Hindlimb muscle (tissue), 1 donor: ENCODE results near the gene CCBE1. TPM values are rescaled to one million over a fixed set of nuclear protein-coding genes. Genes with fewer than 3 reads are reported as not detected.

Experiments used
- DNase-seq: peaks from one replicate; pipeline ENCODE4 v3.0.0-alpha.2; 2013
- polyA plus RNA-seq: library from polyadenylated mRNA; unstranded; fragments of 120-200 nt; gene quantifications from one replicate; pipeline ENCODE4 v1.2.1, GENCODE V29; 2013; ENCODE audit not compliant: insufficient read length

Gene CCBE1
- polyA plus RNA-seq, 1 donor = 2.0 TPM

DNA sequence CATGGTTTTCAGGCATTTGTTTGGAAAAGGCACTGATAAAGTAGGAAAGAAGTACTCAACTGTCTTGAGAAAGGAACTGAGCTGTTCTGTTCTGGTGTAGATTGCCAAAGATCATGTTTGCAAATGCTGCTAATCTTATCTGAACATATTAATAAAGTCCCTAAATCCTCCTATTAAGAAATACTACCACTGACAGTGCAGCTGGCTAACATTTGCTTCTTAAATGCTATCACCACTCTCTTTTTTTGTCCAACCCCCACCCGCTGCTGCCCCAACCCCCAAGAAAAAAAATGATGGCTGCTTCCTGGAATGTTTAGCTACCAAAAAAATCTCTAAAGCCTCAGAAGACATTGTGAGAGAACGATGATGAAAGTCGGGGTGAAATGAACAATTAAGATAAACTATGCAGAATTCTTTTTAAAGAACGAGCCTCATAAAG is 130.7 kb downstream of the CCBE1 start:
- no peak for DNase-seq

DNA sequence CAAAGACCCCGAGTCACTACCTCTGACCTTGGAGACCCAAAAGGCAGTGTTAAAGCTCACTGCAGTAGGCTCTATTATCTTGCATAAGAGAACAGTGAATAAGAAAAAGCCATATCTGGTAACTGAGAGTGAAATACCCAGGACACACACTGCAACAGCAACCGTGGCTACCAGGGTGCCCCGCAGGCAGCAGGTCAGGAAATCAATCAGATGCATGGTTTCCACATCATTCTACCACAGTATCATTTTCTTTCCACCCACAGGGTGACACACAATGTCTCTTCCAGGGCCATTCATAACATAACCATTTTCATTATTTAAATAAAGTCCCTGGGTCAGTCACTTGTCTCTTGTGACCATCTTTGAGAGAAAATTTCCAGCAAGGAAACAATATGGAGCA is 131.3 kb downstream of the CCBE1 start:
- DNase-seq = no peak

DNA sequence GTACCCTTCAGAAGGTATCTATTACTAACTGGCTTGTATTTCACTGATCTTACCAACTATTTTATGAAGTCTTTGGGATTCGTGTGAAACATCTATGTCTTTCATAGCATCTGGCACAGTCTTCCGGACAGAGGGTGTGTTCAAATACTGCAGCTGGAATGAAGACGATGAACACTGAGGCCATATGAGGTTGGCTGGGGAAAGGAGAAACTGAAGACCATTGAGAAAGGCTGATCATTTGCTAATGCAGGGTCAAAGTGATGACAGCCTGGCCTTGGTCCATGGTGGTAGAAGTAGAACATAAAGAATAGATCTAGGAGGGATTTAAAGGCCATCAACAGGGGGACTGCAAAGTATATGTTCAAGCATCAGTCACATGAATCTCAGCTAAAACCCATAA is 132.7 kb downstream of the CCBE1 start:
- no peak for DNase-seq

DNA sequence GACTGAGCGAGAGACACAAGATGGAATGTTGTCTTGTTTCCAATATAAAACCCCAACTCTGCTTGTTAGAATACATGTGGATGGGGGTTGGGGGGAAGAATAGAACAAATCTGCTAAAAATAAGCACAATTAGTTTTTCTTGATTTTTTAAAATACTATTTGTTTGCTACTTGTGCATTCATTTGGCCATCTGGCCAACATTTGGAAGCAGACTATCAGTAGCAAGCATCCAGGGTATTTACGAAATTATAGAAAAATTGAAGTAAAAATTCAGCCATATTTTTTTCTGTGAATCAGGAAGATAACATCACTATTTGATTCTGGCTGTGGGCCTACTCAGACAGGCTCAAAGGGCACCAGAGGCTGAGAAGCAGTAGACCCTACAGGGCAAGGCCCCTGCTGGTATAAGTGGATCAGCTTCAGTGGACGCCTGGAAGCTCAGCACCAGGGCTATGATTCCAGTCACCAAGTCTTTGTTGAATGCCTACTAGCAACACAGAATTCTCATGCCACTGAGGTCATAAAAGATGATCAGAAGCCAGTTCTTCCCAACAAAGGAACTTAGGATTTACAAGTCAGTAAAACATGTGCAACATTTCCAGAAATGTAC is 133.9 kb downstream of the CCBE1 start:
- DNase-seq = no peak

DNA sequence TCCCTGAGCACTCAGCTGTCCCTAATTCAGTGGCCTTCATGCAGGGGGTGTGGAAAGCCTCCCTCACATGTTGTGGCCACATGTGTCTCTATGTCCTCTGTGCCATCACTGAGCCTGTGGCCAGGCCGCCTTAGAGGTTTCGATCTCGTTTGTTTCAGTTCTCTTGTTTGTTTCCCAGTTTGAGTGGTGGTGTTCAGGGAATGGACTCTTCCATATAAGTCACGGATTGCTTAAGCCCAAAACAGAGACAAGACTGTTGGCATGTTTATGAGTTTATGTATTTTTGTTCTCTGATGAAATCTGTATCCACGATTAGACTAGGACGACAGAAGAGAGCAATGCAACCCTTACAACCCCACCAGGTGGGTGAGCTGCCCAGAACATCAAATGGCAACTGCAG is 134.5 kb downstream of the CCBE1 start:
- DNase-seq = no peak

DNA sequence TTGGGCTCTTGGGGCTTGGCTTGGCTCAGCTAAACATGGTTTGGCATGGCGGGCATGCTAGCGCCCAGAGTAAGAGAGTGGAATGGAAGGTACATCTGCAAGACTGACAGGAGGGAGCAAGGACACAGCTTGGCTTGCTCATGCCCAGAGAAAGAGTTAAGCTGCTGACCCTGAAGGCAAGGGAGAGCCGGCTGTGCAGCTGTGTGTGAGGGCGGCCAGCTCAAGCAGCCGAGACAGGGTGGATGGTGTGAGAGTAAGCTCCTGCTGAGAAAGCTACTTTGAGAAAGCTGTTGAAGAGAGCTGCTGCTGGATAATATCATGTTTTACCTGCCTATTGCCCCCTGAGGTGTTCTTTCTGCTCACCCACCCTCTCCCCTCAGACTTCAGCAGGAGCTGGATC is 135.6 kb downstream of the CCBE1 start:
- no peak for DNase-seq

DNA sequence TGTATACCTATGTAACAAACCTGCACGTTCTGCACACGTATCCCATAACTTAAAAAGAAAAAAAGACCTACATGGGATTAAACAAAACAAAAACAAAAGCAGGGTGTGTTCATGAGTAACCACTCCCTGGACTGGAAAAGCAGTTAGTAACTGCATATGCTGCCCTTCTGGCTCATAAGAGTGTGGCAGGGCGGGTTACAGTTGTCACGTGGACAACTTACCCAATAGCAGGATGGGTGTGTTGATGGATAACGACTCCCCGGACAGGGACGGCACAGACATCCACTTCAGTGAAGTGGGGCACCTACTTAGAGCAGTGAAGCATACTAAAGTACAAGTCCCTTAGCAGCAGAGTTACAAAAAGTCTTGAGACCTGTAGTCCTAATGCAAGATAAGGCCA is 136.7 kb downstream of the CCBE1 start:
- no peak for DNase-seq

DNA sequence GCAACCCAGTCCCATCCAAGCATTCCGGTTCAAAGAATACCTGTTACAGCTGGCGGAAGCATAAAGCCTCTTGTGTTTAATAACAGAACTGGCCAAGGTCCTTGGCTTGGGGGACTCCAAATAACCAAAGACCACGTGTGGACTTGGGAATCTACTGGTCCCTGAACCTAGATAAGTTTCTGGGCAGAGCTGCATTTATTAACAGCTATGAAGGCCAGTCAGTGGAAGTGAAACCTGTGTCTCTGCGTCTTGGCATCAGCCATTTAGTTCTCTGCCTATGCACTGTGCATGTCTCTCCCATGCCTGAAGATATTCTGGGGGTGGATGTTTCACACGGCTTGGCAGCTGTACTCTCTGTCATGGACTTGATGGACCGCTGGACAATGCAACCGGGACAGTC is 137.7 kb downstream of the CCBE1 start:
- DNase-seq = no peak

DNA sequence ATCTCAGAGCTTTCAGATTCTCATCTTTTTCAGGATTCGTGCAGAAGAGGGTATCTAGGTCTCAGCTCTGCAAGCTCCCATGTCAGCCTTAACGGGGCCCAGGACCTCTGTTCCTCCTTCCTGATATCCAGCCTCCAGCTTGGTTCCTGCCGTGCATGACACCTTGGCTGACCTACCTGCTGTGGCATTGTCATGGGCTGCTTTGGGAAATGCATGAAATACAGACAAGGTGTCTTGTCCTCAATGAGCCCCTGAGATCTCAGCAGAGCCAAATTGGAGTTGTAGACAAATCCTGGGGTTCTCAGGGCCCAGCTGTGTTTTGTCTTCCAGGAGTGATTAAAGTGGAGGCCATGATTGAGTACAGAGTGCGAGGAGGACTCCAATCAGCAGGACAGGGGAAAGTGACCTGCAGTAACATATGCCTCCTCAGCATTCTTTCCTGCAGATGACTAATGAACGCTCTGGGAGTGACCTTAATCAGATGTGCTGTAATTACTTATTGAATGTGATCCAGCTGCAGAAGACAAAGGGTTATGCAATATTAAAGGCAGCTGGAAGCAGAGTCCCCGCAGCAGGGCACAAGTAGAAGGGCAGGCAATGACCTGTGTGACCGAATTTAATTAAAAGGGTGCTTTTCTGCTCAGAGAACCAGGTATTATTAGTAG is 141.1 kb downstream of the CCBE1 start:
- no peak for DNase-seq

DNA sequence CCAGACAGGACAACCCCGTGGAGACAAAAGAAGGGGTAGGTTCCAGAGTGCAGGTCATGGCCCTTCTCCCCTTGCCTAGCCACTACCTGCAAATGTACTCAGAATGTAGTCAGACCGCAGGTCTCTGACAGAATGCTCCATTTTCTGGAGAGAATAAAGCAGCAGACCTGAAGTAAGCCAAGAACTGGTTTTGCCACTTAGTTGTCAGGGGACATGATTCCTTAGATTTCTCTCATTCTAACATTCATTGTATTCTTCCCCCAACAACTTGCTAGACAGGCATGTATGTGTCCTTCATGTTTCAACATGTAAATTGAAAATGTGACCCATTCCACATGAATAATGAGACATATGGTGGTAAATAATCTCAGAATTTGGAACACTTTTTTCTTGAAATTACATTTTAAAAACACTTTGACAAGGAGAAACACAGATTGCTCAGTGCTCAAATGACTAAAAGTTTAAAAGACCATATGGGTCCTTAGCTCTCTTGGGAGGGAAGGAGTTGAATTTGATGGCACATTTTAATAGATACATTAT is 142.4 kb downstream of the CCBE1 start:
- DNase-seq = no peak

DNA sequence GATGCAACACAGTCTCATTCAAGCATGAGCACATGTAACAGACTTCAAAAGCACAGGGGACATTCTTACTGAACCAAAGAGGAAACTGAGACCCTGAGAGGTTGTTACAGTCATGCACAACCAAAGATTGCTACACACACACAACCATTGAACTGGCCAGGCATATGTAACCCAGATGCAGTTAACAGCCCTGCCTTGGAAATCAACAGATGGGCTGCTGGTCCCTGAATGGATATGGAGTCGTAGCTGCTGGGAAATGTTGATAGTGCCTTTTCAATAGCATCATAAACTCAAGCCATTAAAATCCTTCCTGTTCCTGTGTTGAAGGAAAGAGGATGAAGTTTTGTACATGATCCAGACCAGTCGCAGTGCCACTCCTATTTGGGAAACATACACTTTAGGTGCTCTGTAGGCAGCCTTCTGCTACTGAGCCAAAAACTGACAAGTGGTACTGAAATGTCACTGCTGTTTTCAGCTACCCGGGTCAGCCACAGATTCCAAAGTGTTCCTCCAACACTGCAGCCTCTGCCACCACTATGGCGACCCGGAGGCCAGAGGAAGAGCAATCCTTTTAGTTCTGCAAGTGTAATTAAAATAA is 143.9 kb downstream of the CCBE1 start:
- no peak for DNase-seq

DNA sequence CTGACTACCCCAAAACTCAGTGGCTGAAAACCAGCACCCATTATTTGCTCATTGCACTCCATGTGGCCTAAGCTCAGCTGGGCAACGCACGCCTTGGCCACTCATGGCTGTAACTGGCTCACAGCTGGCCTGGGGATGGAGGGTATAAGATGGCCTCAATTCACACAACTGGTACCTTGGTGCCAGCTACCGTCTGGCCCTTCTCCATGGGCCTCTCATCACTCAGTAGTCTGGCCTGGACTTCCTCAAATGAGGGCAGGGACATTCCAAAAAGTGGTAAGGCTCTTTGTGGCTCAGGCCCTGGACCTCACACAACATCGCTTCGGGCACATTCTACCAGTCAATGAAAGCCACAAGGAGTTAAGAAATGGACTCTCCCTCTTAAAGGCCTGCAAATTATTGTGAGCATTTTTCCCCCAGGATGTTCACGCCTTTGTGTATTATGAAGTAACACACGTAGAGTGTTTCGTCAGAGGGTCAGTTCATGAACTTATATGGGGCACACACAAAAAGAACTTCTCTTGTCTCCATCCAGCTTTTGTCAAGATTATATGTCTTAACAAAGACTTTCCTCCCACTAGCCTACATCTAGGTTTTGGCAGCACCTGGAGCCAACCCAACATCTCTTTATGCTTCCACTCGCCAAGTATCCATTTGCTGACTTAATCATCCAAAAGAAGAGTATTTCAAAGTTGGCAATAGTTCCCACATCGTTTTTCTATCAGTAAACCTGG is 145.2 kb downstream of the CCBE1 start:
- DNase-seq = no peak

DNA sequence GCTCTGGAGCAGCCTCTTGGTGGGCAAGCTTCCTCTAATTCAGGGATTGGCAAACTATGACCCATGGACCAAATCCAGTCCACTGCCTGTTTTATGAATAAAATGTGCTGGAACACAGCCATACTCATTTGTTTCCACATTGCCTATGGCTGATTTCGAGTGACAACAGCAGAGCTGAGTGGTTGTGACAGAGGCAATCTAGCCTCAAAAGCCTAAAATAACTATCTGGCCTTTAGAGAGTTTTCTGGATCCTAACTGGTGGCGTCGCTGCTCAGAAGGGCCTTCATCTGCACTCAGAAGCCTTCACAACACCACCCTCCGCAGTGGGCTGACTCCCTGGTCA is 147.1 kb downstream of the CCBE1 start:
- no peak for DNase-seq

DNA sequence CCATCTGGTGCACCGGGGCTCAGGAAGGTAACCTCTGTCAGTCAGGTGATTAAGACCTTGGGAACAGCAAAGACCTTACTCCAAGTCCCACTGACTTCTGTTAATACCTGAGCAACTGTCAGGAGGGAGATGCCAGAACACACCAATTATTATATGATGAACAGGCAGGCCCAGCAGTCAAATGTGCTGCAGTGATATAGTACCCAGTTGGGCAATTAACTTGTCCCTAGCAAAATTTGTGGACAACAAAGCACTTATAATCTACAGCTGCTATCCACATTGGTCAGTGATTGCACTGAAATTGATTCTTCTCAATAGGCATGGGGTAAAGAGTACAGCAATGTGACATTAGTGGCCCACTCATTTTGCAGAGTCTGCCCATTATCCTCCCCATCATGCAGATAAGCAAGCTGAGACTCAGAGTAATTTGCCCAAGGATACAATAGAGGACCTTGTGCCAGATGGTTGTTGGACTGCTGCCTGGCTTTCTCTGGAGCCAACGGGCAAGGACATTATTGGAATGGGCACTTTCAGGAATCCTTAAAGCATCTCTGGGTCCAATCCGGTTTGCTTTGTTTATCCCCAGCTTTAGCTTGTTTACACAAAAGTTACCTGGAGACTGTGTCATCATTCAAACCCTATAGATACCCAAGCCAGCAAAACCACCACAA is 147.6 kb downstream of the CCBE1 start:
- no peak for DNase-seq

DNA sequence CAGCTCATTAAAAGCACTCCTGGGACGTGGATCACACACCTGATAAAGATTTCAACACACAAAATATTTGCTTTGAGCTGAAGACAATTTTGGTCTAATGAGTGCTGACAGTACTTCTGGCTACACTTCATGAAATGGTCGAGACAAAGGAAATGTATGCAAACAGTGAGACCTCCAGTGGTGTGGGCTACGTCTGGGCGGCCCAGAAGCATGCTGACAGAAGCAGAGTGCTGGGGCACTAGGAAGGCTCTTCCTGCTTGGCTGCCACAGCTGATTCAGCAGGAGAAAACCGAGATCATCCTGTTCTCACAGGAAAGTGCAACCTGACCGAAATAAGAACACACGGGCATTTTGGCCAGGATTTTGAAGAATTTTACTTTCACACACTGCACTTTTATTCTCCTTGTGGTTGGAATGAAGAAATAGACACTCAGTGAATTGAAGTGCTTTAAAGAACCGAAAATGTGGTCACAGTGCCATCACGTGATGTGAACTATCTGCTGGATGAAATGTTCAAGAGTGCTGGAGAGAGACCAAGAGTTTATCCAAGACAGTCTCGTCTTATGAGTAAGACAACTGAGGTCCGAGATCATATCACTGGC is 149.5 kb downstream of the CCBE1 start:
- DNase-seq = no peak

DNA sequence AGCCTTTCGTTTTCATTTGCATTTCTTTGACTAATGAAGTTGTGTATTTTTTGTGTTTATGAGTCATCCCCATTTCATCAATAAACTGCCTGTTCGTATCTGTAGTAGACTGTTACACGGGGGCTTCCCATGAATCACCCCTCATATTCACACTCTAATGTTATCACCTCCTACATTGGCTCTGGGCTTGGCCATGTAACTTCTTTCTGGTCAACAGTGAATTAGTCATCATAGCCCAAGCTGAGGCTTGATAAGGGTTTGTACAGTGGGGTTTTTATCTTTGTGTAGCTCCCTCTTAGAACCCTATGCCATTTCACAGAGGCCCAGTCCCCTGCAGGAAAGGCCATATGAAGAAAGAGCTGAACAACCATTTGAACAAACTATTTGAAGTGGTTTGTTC is 151.0 kb downstream of the CCBE1 start:
- DNase-seq = no peak

DNA sequence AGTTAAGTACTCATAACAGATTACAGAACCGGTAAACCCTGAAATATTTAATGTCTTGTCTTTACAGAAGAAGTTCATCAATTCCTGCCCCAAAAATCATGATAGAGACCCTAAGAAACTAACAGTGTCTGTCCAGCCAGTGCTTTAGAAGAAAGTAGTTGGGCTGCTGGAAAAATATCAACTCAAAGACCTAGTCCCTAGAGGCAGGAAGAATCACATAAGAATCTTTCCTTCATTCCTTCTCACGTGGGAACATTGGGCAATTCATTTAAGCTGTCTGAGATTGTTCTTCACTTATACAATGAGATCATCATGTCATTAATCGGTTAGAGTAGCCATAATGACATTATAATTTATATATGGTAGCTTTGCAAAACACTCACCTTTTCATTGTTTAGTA is 156.4 kb downstream of the CCBE1 start:
- DNase-seq = no peak

DNA sequence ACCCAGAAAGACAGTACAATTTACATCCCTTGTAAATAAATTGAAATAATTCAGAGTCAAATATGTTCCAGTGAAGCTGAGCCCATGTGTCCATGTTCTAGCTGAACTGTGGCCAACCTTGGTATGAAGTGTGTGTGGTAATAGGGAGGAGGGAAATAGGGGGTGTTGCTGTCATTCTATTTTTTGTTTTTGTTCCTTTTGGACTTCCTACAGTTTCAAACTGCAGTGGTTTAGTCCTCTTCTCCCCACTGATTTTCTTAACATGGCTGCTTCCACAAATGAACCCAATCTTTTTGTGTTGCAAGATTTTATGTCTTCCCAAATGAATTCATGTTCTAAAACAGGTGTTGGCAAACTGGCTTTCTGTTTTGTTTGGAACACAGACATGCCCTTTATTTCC is 156.9 kb downstream of the CCBE1 start:
- no peak for DNase-seq

DNA sequence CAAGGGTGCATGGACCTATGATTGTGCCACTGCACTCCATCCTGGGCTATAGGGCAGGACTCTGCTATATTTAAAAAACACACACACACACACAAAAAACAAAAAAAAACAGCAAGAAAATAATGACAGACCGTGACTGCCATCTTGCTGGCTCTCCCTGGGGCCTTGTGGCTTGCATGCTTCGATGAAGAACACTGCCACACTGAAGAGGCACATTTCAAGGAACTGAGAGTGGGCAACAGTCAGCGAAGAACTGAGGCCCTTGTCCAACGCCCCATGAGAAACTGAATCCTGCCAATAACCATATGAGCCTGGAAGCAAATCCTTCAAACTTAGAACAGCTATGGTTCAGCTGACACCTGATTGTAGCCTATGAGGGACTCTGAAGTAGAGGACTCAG is 158.1 kb downstream of the CCBE1 start:
- DNase-seq = no peak

DNA sequence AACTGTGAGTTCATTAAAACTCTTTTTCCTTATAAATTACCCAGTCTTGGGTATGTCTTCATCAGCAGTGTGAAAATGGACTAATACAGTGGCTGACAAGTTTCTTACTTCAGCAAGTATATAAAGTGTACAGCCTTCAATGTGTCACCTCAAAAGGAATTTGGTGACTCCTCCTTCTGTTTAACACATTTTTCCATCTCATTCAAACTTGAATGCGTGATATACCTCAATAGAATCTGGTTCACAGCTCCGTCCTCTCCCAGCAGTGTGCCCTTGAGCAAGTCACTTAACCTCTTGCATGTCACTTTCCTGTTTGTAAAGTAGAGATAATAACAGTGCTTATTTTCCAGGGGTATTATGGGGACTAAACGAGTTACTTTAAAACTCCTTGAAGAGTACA is 159.6 kb downstream of the CCBE1 start:
- DNase-seq = no peak

DNA sequence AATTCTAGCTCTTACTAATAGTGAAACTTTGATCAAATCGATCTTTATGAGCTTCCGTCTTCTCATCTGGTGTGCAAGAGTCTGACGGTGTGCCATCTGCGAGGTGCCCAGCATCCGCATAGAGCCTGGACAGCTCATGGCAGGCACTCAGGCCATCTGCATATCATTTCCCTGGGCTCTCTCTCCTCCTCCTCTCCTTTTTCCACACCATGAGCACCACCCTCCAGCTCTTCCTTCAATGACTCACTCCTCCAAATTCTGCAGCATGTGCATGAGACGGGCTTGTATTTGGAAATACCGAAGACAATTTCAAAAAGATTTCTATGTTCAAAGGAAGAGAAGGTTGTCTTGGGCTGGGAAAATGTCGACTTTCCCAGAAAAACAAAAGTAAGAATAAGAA is 161.1 kb downstream of the CCBE1 start:
- DNase-seq = no peak

DNA sequence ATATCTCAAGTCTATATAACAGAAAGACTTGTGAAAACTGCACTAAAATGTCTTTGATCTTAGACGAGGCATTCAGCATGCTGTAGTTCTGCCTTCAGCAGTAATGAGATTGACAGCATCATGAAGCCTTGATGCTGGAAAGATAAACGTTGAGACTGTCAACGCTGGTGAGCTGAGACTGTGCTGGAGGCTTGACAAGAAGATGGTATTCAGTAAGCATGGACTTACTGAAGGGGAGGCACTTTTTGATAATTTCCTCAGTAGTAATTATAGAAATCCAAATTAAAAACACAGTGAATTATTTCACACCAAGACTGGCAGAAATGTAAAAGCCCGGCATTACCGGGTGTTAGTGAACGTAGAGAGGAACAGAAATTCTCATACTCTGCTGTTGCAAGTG is 162.2 kb downstream of the CCBE1 start:
- DNase-seq = no peak

DNA sequence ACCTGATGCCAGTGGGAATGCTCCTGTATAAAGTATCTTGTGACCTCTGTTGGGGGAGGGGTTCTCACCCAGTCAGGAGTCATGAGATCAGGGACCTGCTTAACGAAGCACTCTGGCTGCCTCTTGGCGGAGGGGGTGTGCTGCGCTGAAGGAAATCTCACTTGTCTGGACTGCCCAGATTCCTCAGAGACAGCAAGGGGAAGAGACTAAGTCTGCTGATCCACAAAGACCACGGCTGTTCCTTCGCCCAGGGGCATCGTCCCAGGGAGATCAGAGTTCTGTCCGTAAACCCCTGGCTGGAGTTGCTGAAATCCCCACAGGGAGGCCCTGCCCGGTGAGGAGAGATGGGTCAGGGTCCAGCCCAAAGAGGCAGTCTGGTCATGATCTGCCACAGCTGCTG is 168.4 kb downstream of the CCBE1 start:
- no peak for DNase-seq
